DND-41 (cell line): ENCODE results near the gene FRY.
"Not testable (repeated sequence)": the region's sequence is repeated elsewhere in the genome, so short reads cannot be mapped to it uniquely, and the experiment has no call there.

Source experiments
- ATAC-seq: fragments of 200-7000 bp; cut with Tn5 transposase; 3 replicates; pipeline ENCODE4 v1.9.1; 2021; ENCODE audit warnings: low read depth; ENCODE audit not compliant: insufficient read depth
- DNase-seq: peaks from one replicate; pipeline ENCODE4 v3.0.0-alpha.2; 2020
- H2AFZ ChIP-seq: 2 replicates; pipeline ENCODE4 v1.6.0; 2012; ENCODE audit warnings: low read depth, low read length
- H3K27ac ChIP-seq: 2 replicates; pipeline ENCODE4 v1.5.1; 2012; ENCODE audit warnings: low read length, inconsistent platforms
- H3K27me3 ChIP-seq: fragments of 200-600 bp; sonication (generic); 2 replicates; pipeline ENCODE4 v1.6.0; 2012; ENCODE audit warnings: low read length, mild to moderate bottlenecking, inconsistent platforms; ENCODE audit not compliant: insufficient read depth, poor library complexity
- H3K36me3 ChIP-seq: 2 replicates; pipeline ENCODE4 v1.5.1; 2012; ENCODE audit warnings: low read length, inconsistent platforms; ENCODE audit not compliant: insufficient read depth
- H3K4me1 ChIP-seq: 2 replicates; pipeline ENCODE4 v1.5.1; 2012; ENCODE audit warnings: mild to moderate bottlenecking, low read length; ENCODE audit not compliant: insufficient read depth
- H3K4me2 ChIP-seq: 2 replicates; pipeline ENCODE4 v1.6.0; 2012; ENCODE audit warnings: mild to moderate bottlenecking, moderate library complexity, low read length, inconsistent platforms; ENCODE audit not compliant: insufficient read depth
- H3K4me3 ChIP-seq, 2 experiments: fragments of 200-600 bp in 1 of 2; shearing (Covaris generic) in 1 of 2; 2 replicates each; pipeline ENCODE4 v1.5.1; 2012 to 2016; ENCODE audit warnings: inconsistent platforms in 2 of 2, low read length in 2 of 2, mild to moderate bottlenecking in 2 of 2, low read depth in 1 of 2, moderate library complexity in 1 of 2
- H3K79me2 ChIP-seq: 2 replicates; pipeline ENCODE4 v1.6.0; 2012; ENCODE audit warnings: low read length, inconsistent platforms; ENCODE audit not compliant: insufficient read depth
- H3K9ac ChIP-seq: 2 replicates; pipeline ENCODE4 v1.6.0; 2012; ENCODE audit warnings: low read depth, mild to moderate bottlenecking, inconsistent platforms, low read length, moderate library complexity
- H3K9me3 ChIP-seq: 2 replicates; pipeline ENCODE4 v1.5.1; 2012; ENCODE audit warnings: low read length, moderate library complexity, mild to moderate bottlenecking, inconsistent platforms; ENCODE audit not compliant: insufficient read depth, severe bottlenecking
- H4K20me1 ChIP-seq: 2 replicates; pipeline ENCODE4 v1.6.0; 2012; ENCODE audit warnings: low read length; ENCODE audit not compliant: insufficient read depth
- CTCF ChIP-seq: IDR thresholded peaks from 2 replicates; pipeline ENCODE4 v1.5.1; 2012; ENCODE audit warnings: borderline replicate concordance, low read length, moderate library complexity, mild to moderate bottlenecking; ENCODE audit not compliant: poor library complexity, severe bottlenecking; ENCODE audit errors: extremely low read depth
- EZH2 ChIP-seq: IDR thresholded peaks from 3 replicates; pipeline ENCODE4 v1.6.1; 2012; ENCODE audit warnings: borderline replicate concordance, low read depth, mild to moderate bottlenecking, moderate library complexity, low read length, inconsistent platforms; ENCODE audit not compliant: severe bottlenecking

Gene FRY

DNA sequence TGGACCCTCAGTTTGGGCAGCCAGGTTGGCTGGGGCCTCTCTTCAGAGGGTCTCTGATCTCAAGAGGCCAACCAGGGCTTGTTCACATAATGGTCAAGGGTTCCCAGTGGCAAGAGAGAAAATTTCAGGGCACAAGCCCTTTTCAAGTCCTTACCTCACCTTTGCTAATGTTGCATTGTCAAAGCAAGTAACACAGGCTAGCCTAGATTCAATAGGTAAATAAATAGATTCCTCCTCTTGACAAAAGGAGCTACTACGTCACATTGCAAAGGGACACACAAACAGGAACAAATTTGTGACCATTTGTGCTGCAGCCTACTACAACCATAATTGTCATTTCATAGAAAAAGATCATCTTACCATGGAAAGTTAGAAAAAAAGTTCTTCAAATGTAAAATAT is 33.9 kb upstream of the FRY start:
- no peak for TF ChIP-seq CTCF
- no peak for TF ChIP-seq EZH2
- H2AFZ ChIP-seq = no peak overlapping the region
- no peak for DNase-seq

GRCh38 chr13:31998131-31998530 is 33.4 kb upstream of the FRY start:
- H3K4me1 ChIP-seq = no peaks in the 10 kb centered on the region
- DNase-seq = no peak
- no peak overlapping the region for H3K9ac ChIP-seq
- no peak overlapping the region for H2AFZ ChIP-seq
- H3K9me3 ChIP-seq = no peaks in the 10 kb centered on the region
- no peaks in the 10 kb centered on the region for H3K36me3 ChIP-seq
- no peak for TF ChIP-seq EZH2
- no peak for TF ChIP-seq CTCF
- H3K27me3 ChIP-seq = no peaks in the 10 kb centered on the region
- no peak overlapping the region for H3K4me2 ChIP-seq
- H3K4me3 ChIP-seq = no peak overlapping the region
- H4K20me1 ChIP-seq = no peaks in the 10 kb centered on the region
- no peaks in the 10 kb centered on the region for H3K79me2 ChIP-seq
- ATAC-seq = no peak
- H3K27ac ChIP-seq = no peak overlapping the region

More for the DNA sequence above, 33.9 kb upstream of the FRY start:
- Histone ChIP-seq H3K9ac (no peak overlapping the region), H3K27ac (no peak overlapping the region), H4K20me1 (no peaks in the 10 kb centered on the region), H3K4me2 (no peak overlapping the region), H3K27me3 (no peaks in the 10 kb centered on the region), H3K9me3 (no peaks in the 10 kb centered on the region), H3K79me2 (no peaks in the 10 kb centered on the region), H3K4me1 (no peaks in the 10 kb centered on the region), H3K36me3 (no peaks in the 10 kb centered on the region), H3K4me3 (no peak overlapping the region)
- ATAC-seq = no peak

DNA sequence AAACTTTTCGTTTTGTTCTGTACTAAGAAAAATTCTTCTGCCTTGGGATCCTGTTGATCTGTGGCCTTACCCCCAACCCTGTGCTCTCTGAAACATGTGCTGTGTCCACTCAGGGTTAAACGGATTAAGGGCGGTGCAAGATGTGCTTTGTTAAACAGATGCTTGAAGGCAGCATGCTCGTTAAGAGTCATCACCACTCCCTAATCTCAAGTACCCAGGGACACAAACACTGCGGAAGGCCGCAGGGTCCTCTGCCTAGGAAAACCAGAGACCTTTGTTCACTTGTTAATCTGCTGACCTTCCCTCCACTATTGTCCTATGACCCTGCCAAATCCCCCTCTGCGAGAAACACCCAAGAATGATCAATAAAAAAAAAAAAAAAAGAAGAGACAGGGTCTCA is 30.8 kb upstream of the FRY start:
- H3K9ac ChIP-seq, DNase-seq, ATAC-seq: not testable (repeated sequence)

GRCh38 chr13:32001154-32001768 is 30.3 kb upstream of the FRY start:
- Histone ChIP-seq H3K36me3 (no peaks in the 10 kb centered on the region), H3K9ac (no peak overlapping the region), H4K20me1 (no peaks in the 10 kb centered on the region), H3K9me3 (no peaks in the 10 kb centered on the region), H3K4me3 (no peak overlapping the region), H3K4me1 (no peaks in the 10 kb centered on the region), H3K27me3 (peaks cover 3% of the 10 kb centered on the region), H3K79me2 (no peaks in the 10 kb centered on the region), H2AFZ (no peak overlapping the region), H3K4me2 (no peak overlapping the region), H3K27ac (no peak overlapping the region)
- TF ChIP-seq EZH2 = no peak
- TF ChIP-seq CTCF = peak; percentile 48
- peak; percentile 53; the same call in 2 of the 3 replicates for ATAC-seq
- DNase-seq = peak; percentile 5

More for the DNA sequence above, 30.8 kb upstream of the FRY start:
- not testable (repeated sequence) for H4K20me1 ChIP-seq, H3K79me2 ChIP-seq, H3K27me3 ChIP-seq, H3K4me3 ChIP-seq, H3K27ac ChIP-seq, H3K9me3 ChIP-seq, H3K4me2 ChIP-seq, H2AFZ ChIP-seq, H3K36me3 ChIP-seq, H3K4me1 ChIP-seq
